Gastrocnemius medialis (tissue), 4 donors: ENCODE data around the gene KDM5B. TPM values are rescaled to one million over a fixed set of nuclear protein-coding genes. Genes with fewer than 3 reads are reported as not detected.
"Not testable (repeated sequence)": the region's sequence is repeated elsewhere in the genome, so short reads cannot be mapped to it uniquely, and the experiment has no call there.

Experiments used
- ATAC-seq, 2 donors: fragments of 150-250 bp; one replicate each; pipeline ENCODE4 v1.9.1; 2016
- DNase-seq, 2 donors: peaks; one replicate each; pipeline ENCODE4 v3.0.0-alpha.2; 2019
- H3K27ac ChIP-seq, 4 donors: fragments of 200-600 bp; sonication (generic); 1 replicate in 1 of 4; 2 replicates in 3 of 4; pipeline ENCODE4 v1.5.1; 2016 to 2018; ENCODE audit warnings: mild to moderate bottlenecking in 2 of 4, moderate library complexity in 1 of 4
- H3K27me3 ChIP-seq, 3 donors: fragments of 200-600 bp; sonication (generic) in 2 of 3; 1 replicate in 1 of 3; 2 replicates in 2 of 3; pipeline versions ENCODE4 v1.5.1 to v1.6.0; 2016 to 2019; ENCODE audit warnings: mild to moderate bottlenecking in 1 of 3, moderate library complexity in 1 of 3
- H3K36me3 ChIP-seq, 2 donors: fragments of 200-600 bp; sonication (generic) in 1 of 2; one replicate each; pipeline ENCODE4 v1.5.1; 2017 to 2018
- H3K4me1 ChIP-seq, 2 donors: fragments of 200-600 bp; sonication (generic) in 1 of 2; one replicate each; pipeline ENCODE4 v1.5.1; 2016 to 2017; ENCODE audit warnings: mild to moderate bottlenecking in 2 of 2
- H3K4me3 ChIP-seq, 4 donors: fragments of 200-600 bp; sonication (generic) in 3 of 4; 1 replicate in 1 of 4; 2 replicates in 3 of 4; pipeline ENCODE4 v1.5.1; 2016 to 2019; ENCODE audit warnings: mild to moderate bottlenecking in 2 of 4
- H3K9me3 ChIP-seq, 3 donors: fragments of 200-600 bp; sonication (generic) in 2 of 3; 1 replicate in 1 of 3; 2 replicates in 2 of 3; pipeline ENCODE4 v1.5.1; 2016 to 2019
- CTCF ChIP-seq, 5 experiments: fragments of 450-650 bp in 3 of 5; fragments of 200-600 bp in 2 of 5; sonication (generic) in 2 of 5; IDR thresholded peaks in 4 of 5; conservative IDR thresholded peaks in 1 of 5; 1 replicate in 4 of 5; 2 replicates in 1 of 5; pipeline ENCODE4 v1.5.1; 2016 to 2019; ENCODE audit warnings: antibody characterized with exemption in 5 of 5, mild to moderate bottlenecking in 3 of 5, moderate library complexity in 3 of 5
- POLR2A ChIP-seq, 2 donors: fragments of 450-650 bp; IDR thresholded peaks; one replicate each; pipeline ENCODE4 v1.6.1; 2017; ENCODE audit warnings: antibody characterized with exemption in 2 of 2, mild to moderate bottlenecking in 2 of 2, moderate library complexity in 2 of 2
- in situ Hi-C, 4 donors: fragments of 200-750 bp; cut with MboI; loops; one replicate each; pipeline versions ENCODE4 v1.15.0 to v1.8.0; 2017; ENCODE audit warnings: low sequenced_read_pairs in 4 of 4
- intact Hi-C: fragments of 100-400 bp; cut with DNase I; formaldehyde crosslinking; loops from one replicate; pipeline ENCODE4 v1.15.1; 2023; ENCODE audit warnings: low total_unique reads
- total RNA-seq, 4 donors: library from RNA; depleted of rRNA; stranded (reverse); fragments of >200 nt; gene quantifications; one replicate each; pipeline versions ENCODE4 v1.1.0 to v1.2.3, GENCODE V29; 2016

The KDM5B gene
- total RNA-seq, 4 donors from 2014 or later, result 10.7 to 17.1 (median 13.7) TPM

GRCh38 chr1:202834771-202835547, 26.7 kb upstream of the KDM5B start:
- Histone ChIP-seq H3K4me3 (no peak overlapping the region), H3K36me3 (no peaks in the 10 kb centered on the region), H3K4me1 (no peaks in the 10 kb centered on the region), H3K9me3 (no peaks in the 10 kb centered on the region), H3K27ac (no peak overlapping the region), H3K27me3 (no peaks in the 10 kb centered on the region)
- DNase-seq (no peak), ATAC-seq (no peak)
- in situ Hi-C loops, result no loop called here
- no peak for TF ChIP-seq CTCF (IDR thresholded peaks at IDR 0.05 in 4 of 5, conservative IDR thresholded peaks at IDR 0.05 in 1 of 5)
- TF ChIP-seq POLR2A (IDR thresholded peaks at IDR 0.05), result no peak
- intact Hi-C loops, result no loop called here

GRCh38 chr1:202831906-202832305, 23.7 kb upstream of the KDM5B start:
- Histone ChIP-seq H3K4me1 (no peaks in the 10 kb centered on the region), H3K9me3 (no peaks in the 10 kb centered on the region), H3K36me3 (no peaks in the 10 kb centered on the region), H3K27me3 (no peaks in the 10 kb centered on the region), H3K4me3 (no peak overlapping the region), H3K27ac (no peak overlapping the region)
- no peak for DNase-seq
- in situ Hi-C loops, result no loop called here
- no peak for ATAC-seq
- intact Hi-C loops, result no loop called here
- TF ChIP-seq CTCF (IDR thresholded peaks at IDR 0.05 in 4 of 5, conservative IDR thresholded peaks at IDR 0.05 in 1 of 5), result no peak
- no peak for TF ChIP-seq POLR2A (IDR thresholded peaks at IDR 0.05)

- H3K27ac ChIP-seq, in situ Hi-C loops, H3K4me1 ChIP-seq, H3K36me3 ChIP-seq, DNase-seq, ATAC-seq, H3K9me3 ChIP-seq, H3K4me3 ChIP-seq, intact Hi-C loops, H3K27me3 ChIP-seq: not testable (repeated sequence)
These were observed 21.0 kb upstream of the KDM5B start for GRCh38 chr1:202829223-202829622.

- Histone ChIP-seq H3K36me3 (no peaks in the 10 kb centered on the region), H3K4me1 (no peaks in the 10 kb centered on the region), H3K27ac (no peak overlapping the region), H3K9me3 (no peaks in the 10 kb centered on the region), H3K4me3 (no peak overlapping the region), H3K27me3 (no peaks in the 10 kb centered on the region)
- intact Hi-C loops, result no loop called here
- DNase-seq (no peak), ATAC-seq (no peak)
- TF ChIP-seq CTCF (IDR thresholded peaks at IDR 0.05 in 4 of 5, conservative IDR thresholded peaks at IDR 0.05 in 1 of 5) (no peak), POLR2A (IDR thresholded peaks at IDR 0.05) (no peak)
- in situ Hi-C loops, result no loop called here
These were observed 17.5 kb upstream of the KDM5B start for GRCh38 chr1:202825748-202826147.

- Histone ChIP-seq H3K4me1 (no peaks in the 10 kb centered on the region), H3K9me3 (no peaks in the 10 kb centered on the region), H3K27ac (no peak overlapping the region), H3K4me3 (no peak overlapping the region), H3K27me3 (no peaks in the 10 kb centered on the region), H3K36me3 (no peaks in the 10 kb centered on the region)
- ATAC-seq (no peak), DNase-seq (no peak)
- in situ Hi-C loops (no loop called here), intact Hi-C loops (no loop called here)
- no peak for TF ChIP-seq CTCF (IDR thresholded peaks at IDR 0.05 in 4 of 5, conservative IDR thresholded peaks at IDR 0.05 in 1 of 5)
- no peak for TF ChIP-seq POLR2A (IDR thresholded peaks at IDR 0.05)
These were observed 13.2 kb upstream of the KDM5B start for GRCh38 chr1:202821467-202821866.
